ENCODE results near the gene CDH4.

GRCh38 chr20:61960836-61961235 lies 708.8 kb downstream of the CDH4 start:
- TF ChIP-seq, protein P1, sequence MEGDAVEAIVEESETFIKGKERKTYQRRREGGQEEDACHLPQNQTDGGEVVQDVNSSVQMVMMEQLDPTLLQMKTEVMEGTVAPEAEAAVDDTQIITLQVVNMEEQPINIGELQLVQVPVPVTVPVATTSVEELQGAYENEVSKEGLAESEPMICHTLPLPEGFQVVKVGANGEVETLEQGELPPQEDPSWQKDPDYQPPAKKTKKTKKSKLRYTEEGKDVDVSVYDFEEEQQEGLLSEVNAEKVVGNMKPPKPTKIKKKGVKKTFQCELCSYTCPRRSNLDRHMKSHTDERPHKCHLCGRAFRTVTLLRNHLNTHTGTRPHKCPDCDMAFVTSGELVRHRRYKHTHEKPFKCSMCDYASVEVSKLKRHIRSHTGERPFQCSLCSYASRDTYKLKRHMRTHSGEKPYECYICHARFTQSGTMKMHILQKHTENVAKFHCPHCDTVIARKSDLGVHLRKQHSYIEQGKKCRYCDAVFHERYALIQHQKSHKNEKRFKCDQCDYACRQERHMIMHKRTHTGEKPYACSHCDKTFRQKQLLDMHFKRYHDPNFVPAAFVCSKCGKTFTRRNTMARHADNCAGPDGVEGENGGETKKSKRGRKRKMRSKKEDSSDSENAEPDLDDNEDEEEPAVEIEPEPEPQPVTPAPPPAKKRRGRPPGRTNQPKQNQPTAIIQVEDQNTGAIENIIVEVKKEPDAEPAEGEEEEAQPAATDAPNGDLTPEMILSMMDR (IDR thresholded peaks at IDR 0.05): no peak
- no peak for TF ChIP-seq POLR2AphosphoS5 (IDR thresholded peaks at IDR 0.05)
